Pancreas (tissue), 10 donors: ENCODE data around the gene ELAC1. TPM values are rescaled to one million over a fixed set of nuclear protein-coding genes. Genes with fewer than 3 reads are reported as not detected.

Experiments used
- ATAC-seq, 4 donors: fragments of 200-7000 bp; cut with Tn5 transposase; one replicate each; pipeline versions ENCODE4 v1.8.0 to v1.9.1; 2020; ENCODE audit warnings: mild to moderate bottlenecking in 4 of 4, moderate library complexity in 4 of 4
- DNase-seq, 6 donors: peaks; one replicate each; pipeline ENCODE4 v3.0.0-alpha.2; 2020
- FAIRE-seq: peaks from 2 replicates; lab custom pipeline; 2012; peaks lifted over from hg19 to GRCh38; lab: Jason Lieb, UNC
- H3K27ac ChIP-seq, 4 donors: fragments of 200-600 bp; sonication (generic); 1 replicate in 3 of 4; 2 replicates in 1 of 4; pipeline versions ENCODE4 v1.5.0 to v1.8.0; 2020
- H3K27me3 ChIP-seq, 4 donors: fragments of 200-600 bp; one replicate each; pipeline ENCODE4 v1.8.0; 2021
- H3K36me3 ChIP-seq, 3 donors: fragments of 200-600 bp; sonication (generic) in 1 of 3; one replicate each; pipeline versions ENCODE4 v1.5.0 to v1.8.0; 2020 to 2021
- H3K4me1 ChIP-seq, 3 donors: fragments of 200-600 bp; one replicate each; pipeline ENCODE4 v1.8.0; 2021
- H3K4me3 ChIP-seq, 4 donors: fragments of 200-600 bp; sonication (generic) in 2 of 4; one replicate each; pipeline versions ENCODE4 v1.5.0 to v1.8.0; 2020 to 2021
- H3K9me3 ChIP-seq, 4 donors: fragments of 200-600 bp; one replicate each; pipeline ENCODE4 v1.8.0; 2021
- CTCF ChIP-seq, 4 donors: fragments of 200-600 bp; sonication (generic) in 3 of 4; IDR thresholded peaks; one replicate each; pipeline versions ENCODE4 v1.5.0 to v1.8.0; 2021; ENCODE audit warnings: antibody characterized with exemption in 4 of 4
- WGBS, 2 donors: extraction: QIAGEN DNeasy Blood & Tissue Kit; methylation state at CpG; one replicate each; pipeline ENCODE4 v1.1.7; 2013; 5-methylcytosine and 5-hydroxymethylcytosine counted together
- intact Hi-C, 3 donors: fragments of 100-400 bp; cut with DNase I; formaldehyde crosslinking; loops; one replicate each; pipeline versions ENCODE4 v1.11.1 to v1.14.2; 2022
- polyA plus RNA-seq, 2 donors: library from polyadenylated mRNA; stranded (reverse); fragments of 200-250 nt; gene quantifications; one replicate each; pipeline ENCODE4 v1.2.3, GENCODE V29; 2013
- total RNA-seq, 6 donors: library from RNA; stranded (reverse); fragmentation: NEBNext Ultra II Directional in 4 of 6; extraction: Animal tissue kit (Norgen Biotek cat#: 25700) in 4 of 6; gene quantifications; one replicate each; pipeline versions ENCODE4 v1.2.1 to v1.2.4, GENCODE V29; 2021 to 2023
- donor health status: healthy with polysubstance abuse.
- donor health status: DM: no; HTN: no; CAD: no; lungs with moderate emphysema.
- donor health status: DM: no; HTN: no; CAD: no.
- donor health status: control.
- donor health status: control.
- donor health status: Bipolar disorder and iron deficiency.
- donor health status: DM: yes; HTN: yes; CAD: no.
- donor health status: DM: no; HTN: no; CAD: no.
- donor health status: DM: no; HTN: no; CAD: no.
- donor health status: DM: yes; HTN: yes; CAD: no.

Gene ELAC1
- total and polyA plus RNA-seq, 8 donors = 4.9 to 9.7 (median 5.9) TPM

DNA sequence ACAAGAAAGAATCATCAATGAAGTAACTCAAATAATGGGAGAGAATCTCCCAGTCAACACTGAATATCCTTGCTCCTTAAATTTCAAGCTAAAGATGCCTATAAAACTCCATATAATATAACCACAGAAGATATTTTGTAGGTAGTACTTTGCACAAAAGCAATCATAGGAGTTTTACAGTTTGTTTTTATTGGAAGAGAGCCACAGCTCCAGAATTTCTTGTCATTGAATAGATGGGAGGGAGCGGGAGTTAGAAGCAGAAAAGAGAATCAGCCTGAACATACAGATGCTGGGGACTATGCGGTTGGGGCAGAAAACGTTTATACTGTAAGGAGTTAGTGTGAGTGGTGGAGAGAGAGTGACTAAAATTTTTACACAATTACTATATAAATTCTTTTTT is 43.9 kb downstream of the ELAC1 start:
- no peak for FAIRE-seq

GRCh38 chr18:51012441-51012840 is 44.6 kb downstream of the ELAC1 start:
- intact Hi-C loops = no loop called here
- no peak for DNase-seq
- WGBS, 2 donors = 87 to 96% methylated on average over 3 of the region's 3 CpGs
- Histone ChIP-seq H3K9me3 (no peaks in the 10 kb centered on the region), H3K4me3 (no peak overlapping the region), H3K4me1 (no peaks in the 10 kb centered on the region), H3K27ac (no peak overlapping the region), H3K36me3 (no peaks in the 10 kb centered on the region), H3K27me3 (no peaks in the 10 kb centered on the region)
- no peak for TF ChIP-seq CTCF (IDR thresholded peaks at IDR 0.05)
- no peak for ATAC-seq
- no peak for FAIRE-seq

More for the DNA sequence above, 43.9 kb downstream of the ELAC1 start:
- Histone ChIP-seq H3K27ac (no peak overlapping the region), H3K36me3 (no peaks in the 10 kb centered on the region), H3K9me3 (no peaks in the 10 kb centered on the region), H3K27me3 (no peaks in the 10 kb centered on the region), H3K4me3 (no peak overlapping the region), H3K4me1 (no peaks in the 10 kb centered on the region)
- 71 to 78% methylated on average over 3 of the region's 3 CpGs for WGBS, 2 donors
- ATAC-seq (no peak), DNase-seq (no peak)
- TF ChIP-seq CTCF (IDR thresholded peaks at IDR 0.05) = no peak
- intact Hi-C loops = no loop called here

- Histone ChIP-seq H3K4me3 (no peak overlapping the region), H3K9me3 (no peaks in the 10 kb centered on the region), H3K4me1 (no peaks in the 10 kb centered on the region), H3K27ac (no peak overlapping the region), H3K27me3 (no peaks in the 10 kb centered on the region), H3K36me3 (no peaks in the 10 kb centered on the region)
- FAIRE-seq = no peak
- intact Hi-C loops = no loop called here
- TF ChIP-seq CTCF (IDR thresholded peaks at IDR 0.05) = no peak
- ATAC-seq = no peak
- WGBS, 2 donors = 90 to 95% methylated on average over 3 of the region's 3 CpGs
- no peak for DNase-seq
These were observed 45.4 kb downstream of the ELAC1 start for GRCh38 chr18:51013259-51013658.

DNA sequence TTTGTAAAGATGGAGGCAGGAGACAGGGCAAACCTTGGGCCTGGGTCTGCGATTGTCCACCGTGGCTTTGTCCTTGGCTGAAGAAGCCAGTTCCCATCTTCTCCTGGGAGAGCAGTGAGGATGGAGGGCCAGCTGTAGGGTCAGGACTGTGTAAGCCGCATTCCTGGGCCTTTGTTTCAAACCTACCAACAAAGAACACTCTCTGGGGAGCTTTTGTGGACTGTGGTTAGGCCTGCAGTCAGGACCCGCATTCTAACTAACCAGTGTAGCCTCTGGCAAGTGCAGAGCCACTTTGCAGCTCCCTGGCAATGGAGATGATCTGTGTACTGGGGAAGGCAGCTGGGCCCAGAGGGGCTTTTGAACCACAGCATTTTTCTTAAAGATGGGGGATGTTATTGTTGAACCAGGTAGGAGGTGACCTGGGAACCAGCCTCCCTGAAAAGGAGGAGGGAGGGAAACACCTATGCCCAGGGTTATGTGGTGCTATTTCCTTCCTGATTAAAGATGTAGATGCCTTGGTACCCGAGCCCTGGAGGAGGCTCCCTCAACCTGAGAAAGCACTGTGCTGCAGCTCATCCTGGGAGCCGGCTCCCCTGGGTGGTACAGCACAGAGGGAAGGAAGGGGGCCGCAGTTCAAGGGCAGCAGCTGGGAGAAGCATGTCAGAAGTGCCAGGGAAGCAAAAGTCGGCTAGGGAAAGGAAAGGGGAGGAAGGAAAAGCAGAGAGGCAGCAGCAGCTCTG is 49.5 kb downstream of the ELAC1 start:
- ATAC-seq (no peak), DNase-seq (no peak), FAIRE-seq (no peak)
- Histone ChIP-seq H3K4me3 (no peak overlapping the region), H3K9me3 (no peaks in the 10 kb centered on the region), H3K27ac (no peak overlapping the region), H3K36me3 (no peaks in the 10 kb centered on the region), H3K4me1 (no peaks in the 10 kb centered on the region), H3K27me3 (no peaks in the 10 kb centered on the region)
- intact Hi-C loops = no loop called here
- 79 to 81% methylated on average over 8 of the region's 8 CpGs for WGBS, 2 donors
- no peak for TF ChIP-seq CTCF (IDR thresholded peaks at IDR 0.05)

DNA sequence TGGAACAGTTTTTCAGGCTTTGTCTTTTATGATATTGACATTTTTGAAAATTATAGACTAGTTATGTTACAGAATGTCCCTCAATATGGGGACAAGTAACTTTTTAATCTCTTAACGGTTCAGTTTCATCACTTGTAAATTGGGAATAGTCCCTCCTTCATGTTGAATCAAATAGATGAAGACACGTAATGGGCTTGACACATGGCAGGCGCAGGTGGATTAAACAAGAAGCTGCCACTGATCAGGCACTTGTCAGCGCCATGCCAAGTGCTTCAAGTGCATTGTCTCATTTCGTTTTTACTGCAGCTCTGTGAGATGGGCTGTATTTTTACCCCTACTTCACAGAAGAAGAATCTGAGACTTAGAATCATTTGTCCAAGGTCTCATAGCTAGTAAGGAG is 52.7 kb downstream of the ELAC1 start:
- Histone ChIP-seq H3K36me3 (no peaks in the 10 kb centered on the region), H3K27ac (no peak overlapping the region), H3K27me3 (no peaks in the 10 kb centered on the region), H3K4me3 (no peak overlapping the region), H3K4me1 (no peaks in the 10 kb centered on the region), H3K9me3 (no peaks in the 10 kb centered on the region)
- DNase-seq (no peak), ATAC-seq (no peak), FAIRE-seq (no peak)
- no peak for TF ChIP-seq CTCF (IDR thresholded peaks at IDR 0.05)
- intact Hi-C loops = no loop called here
- WGBS, 2 donors = 80 to 82% methylated on average over 5 of the region's 5 CpGs
